Hair follicular keratinocyte (primary cell): Measurements from ENCODE around the gene OTOA. TPM values are rescaled to one million over a fixed set of nuclear protein-coding genes. Genes with fewer than 3 reads are reported as not detected.

Source experiments
- total RNA-seq: library from RNA; depleted of rRNA; stranded (reverse); fragments of >200 nt; gene quantifications from 2 replicates; pipeline ENCODE4 v1.2.3, GENCODE V29; 2015

OTOA gene
- not detected in 2 replicates for total RNA-seq

DNA sequence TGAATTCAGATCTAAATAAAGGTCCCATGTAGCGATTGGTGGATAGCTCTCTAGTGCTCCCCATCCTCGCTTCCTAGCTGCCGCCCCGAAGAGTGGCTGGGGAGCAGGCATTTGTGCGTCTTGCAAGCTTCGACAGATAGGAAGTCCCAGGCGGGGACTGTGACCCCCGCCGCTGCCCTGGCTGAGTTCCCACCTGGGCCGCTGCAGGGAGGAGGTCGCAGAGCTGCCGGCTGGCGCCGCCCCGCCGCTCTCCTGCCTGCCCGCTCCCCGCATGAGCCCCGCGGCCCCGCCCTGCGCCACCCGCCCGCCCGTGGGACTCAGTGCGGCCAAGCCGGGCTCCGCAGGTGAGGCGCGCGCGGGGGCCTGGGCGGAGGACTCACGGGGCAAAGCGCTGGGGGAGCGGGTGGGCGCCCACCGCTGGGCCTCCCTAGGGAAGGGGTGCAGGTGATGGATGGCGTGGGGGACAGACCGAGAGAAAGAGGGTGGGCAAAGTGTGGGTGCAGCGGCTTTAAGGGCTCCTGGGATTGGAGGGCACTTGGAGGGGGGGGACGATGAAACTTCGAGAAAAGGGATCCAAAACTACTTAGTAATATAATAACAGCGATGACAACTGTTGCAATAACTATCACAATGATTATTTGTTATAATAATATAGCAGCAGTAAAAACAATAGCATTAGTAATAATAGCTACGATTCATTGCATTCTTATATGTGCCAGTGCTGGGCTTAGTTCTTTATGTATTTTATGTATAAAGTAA is at the start of gene OTOA:
TSS of gene OTOA (plus strand) at position 80 of the 759 bp plus-strand sequence. CDS start 14,547 bp downstream, outside the sequence.

DNA sequence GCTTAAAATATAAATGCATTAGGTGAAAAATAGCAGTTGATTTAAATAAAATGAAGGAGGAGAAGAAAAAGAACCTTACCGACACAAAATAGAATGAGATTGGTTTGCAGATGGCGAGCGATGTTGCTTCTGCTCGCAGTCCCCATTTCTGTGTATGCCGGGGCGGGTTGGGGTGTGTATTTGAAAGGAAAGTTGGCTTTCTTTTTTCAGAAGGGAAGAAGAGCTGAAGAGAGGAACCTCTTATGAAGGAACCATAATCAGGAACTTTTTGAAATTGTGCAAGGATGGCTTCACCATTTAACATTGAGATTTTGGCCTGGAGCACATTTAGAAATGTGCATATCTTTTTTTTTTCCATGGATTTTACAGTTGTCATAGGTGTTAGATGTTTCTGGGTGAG is 11.3 kb upstream of the OTOA start, which contains the start of gene IGSF6:
TSS of gene IGSF6 (minus strand) at position 156 of the 400 bp plus-strand sequence. CDS start at position 146, 10 bp downstream.

Other genes starting within 250 kb of the OTOA start
- 136 and 152 TPM in 2 replicates for gene METTL9, start 64.4 kb upstream of the OTOA start, total RNA-seq
- gene IGSF6, start 11.4 kb upstream of the OTOA start, total RNA-seq, result 0.15 TPM in 1 of 2 replicates, not detected in the other
- gene NPIPB4, start 193.8 kb downstream of the OTOA start, total RNA-seq, result 9.1 and 9.3 TPM in 2 replicates